ENCODE data around the gene IRAK1.

DNA sequence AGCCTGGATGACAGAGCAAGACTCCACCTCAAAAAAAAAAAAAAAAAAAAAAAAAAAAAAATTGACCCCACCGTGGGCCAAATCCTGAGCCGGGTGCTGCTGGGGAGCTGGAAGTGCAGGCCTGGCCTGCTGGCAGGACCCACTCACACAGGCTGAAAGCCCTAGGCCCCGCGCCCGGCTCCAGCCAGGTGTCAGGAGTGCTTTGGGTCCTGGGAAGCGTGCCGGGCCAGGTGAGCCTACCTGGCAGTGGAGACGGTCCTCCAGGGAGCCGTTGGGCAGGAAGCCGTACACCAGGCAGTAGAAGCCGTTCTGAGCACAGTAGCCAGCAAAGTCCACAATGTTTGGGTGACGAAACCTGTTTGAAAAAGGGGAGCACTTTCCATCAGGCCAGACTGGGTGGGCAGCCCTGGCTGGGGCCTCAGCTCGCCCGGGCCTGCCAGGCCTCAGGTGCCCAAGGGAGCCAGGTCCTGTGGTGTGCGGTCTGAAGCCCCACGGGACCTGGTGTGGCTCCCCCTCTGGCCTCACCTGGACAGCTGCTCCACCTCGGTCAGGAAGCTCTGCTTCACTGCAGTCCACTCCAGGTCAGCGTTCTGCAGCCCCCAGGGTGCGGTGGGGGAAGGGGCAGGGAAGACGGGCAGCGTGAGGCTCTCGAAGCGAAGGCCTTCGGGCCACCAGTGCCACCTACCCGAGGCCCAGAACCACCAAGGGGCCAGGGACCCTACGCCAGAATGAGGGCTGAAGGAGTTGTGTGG, 1.8 kb downstream of the IRAK1 start:
- TF ChIP-seq ZSCAN29 (IDR thresholded peaks at IDR 0.05) (no peak), NR2C2 (IDR thresholded peaks at IDR 0.05; ENCODE audit: borderline replicate concordance, control insufficient read depth, insufficient read length, low read depth) (no peak), MTA3 (IDR thresholded peaks at IDR 0.05; ENCODE audit: borderline replicate concordance, low read length) (no peak), SPI1 (IDR thresholded peaks at IDR 0.05; ENCODE audit: borderline replicate concordance, insufficient read depth, low read depth, low read length) (no peak), YY1 (IDR thresholded peaks at IDR 0.05; ENCODE audit: low read depth, low read length) (no peak), POLR2A (IDR thresholded peaks at IDR 0.05; ENCODE audit: low read depth, low read length) (no peak), CREM (IDR thresholded peaks at IDR 0.05; ENCODE audit: low read depth) (no peak), MEF2A (IDR thresholded peaks at IDR 0.05; ENCODE audit: insufficient read depth, low read depth, low read length) (no peak), YBX1 (IDR thresholded peaks at IDR 0.05) (no peak), RAD51 (IDR thresholded peaks at IDR 0.05) (no peak)
- TF ChIP-seq, protein P1, sequence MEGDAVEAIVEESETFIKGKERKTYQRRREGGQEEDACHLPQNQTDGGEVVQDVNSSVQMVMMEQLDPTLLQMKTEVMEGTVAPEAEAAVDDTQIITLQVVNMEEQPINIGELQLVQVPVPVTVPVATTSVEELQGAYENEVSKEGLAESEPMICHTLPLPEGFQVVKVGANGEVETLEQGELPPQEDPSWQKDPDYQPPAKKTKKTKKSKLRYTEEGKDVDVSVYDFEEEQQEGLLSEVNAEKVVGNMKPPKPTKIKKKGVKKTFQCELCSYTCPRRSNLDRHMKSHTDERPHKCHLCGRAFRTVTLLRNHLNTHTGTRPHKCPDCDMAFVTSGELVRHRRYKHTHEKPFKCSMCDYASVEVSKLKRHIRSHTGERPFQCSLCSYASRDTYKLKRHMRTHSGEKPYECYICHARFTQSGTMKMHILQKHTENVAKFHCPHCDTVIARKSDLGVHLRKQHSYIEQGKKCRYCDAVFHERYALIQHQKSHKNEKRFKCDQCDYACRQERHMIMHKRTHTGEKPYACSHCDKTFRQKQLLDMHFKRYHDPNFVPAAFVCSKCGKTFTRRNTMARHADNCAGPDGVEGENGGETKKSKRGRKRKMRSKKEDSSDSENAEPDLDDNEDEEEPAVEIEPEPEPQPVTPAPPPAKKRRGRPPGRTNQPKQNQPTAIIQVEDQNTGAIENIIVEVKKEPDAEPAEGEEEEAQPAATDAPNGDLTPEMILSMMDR (IDR thresholded peaks at IDR 0.05 in 2 of 3, conservative IDR thresholded peaks at IDR 0.05 in 1 of 3; ENCODE audit: control insufficient read depth in 2 of 3, extremely low read depth in 1 of 3, insufficient read depth in 1 of 3, low read depth in 3 of 3, low read length in 3 of 3), result no peak
